ENCODE data around the gene CDC42BPB. TPM values are rescaled to one million over a fixed set of nuclear protein-coding genes. Genes with fewer than 3 reads are reported as not detected.

The CDC42BPB gene
- total and polyA plus RNA-seq, 2 of the 13 experiments (the other 11 are each of a cell fraction or from before 2014, with no cell fraction given): 19.7 to 32.3 TPM

GRCh38 chr14:102994689-102995088 is 62.7 kb downstream of the CDC42BPB start (continued):
- no peak for TF ChIP-seq KIAA2018 (CRISPR knock-in tag; IDR thresholded peaks at IDR 0.05; ENCODE audit: borderline replicate concordance)
- TF ChIP-seq MED13 (CRISPR knock-in tag; IDR thresholded peaks at IDR 0.05): no peak
- no peak for TF ChIP-seq ZNF792 (CRISPR knock-in tag; IDR thresholded peaks at IDR 0.05)
- TF ChIP-seq ERF (CRISPR knock-in tag; IDR thresholded peaks at IDR 0.05): no peak
- TF ChIP-seq ZNF543 (CRISPR knock-in tag; IDR thresholded peaks at IDR 0.05): no peak

- intact Hi-C loops (cut with micrococcal nuclease; ENCODE audit: unreplicated experiment): no loop called here
- Histone ChIP-seq H3K4me3 (replicated peaks in 1 of 3; ENCODE audit: insufficient read depth in 1 of 3, low read depth in 2 of 3, low read length in 3 of 3) (no peak overlapping the region), H4K20me1 (ENCODE audit: insufficient read depth, low read length) (no peaks in the 10 kb centered on the region), H3K4me2 (ENCODE audit: low read depth, low read length) (no peak overlapping the region), H3K36me3 (replicated peaks in 1 of 2; ENCODE audit: control insufficient read depth in 1 of 2, insufficient read depth in 2 of 2, low read length in 2 of 2) (peaks cover 17 to 57% of the 10 kb centered on the region in 2 experiments), H3K4me1 (ENCODE audit: insufficient read depth, low read length) (no peaks in the 10 kb centered on the region), H2AFZ (ENCODE audit: low read length) (no peak overlapping the region), H3K27me3 (ENCODE audit: control insufficient read depth in 1 of 2, insufficient read depth in 2 of 2, low read length in 2 of 2) (no peaks in the 10 kb centered on the region; a peak in 1 of 5 replicates), H3K9ac (ENCODE audit: insufficient read depth, low read depth, low read length) (no peak overlapping the region), H3K9me3 (ENCODE audit: low read length) (peaks cover 9% of the 10 kb centered on the region), H3K79me2 (ENCODE audit: insufficient read depth, low read length) (no peaks in the 10 kb centered on the region), H3K27ac (ENCODE audit: extremely low read length, insufficient read depth, low read length) (no peak overlapping the region)
- DNase-seq (ENCODE audit: low spot score) (peak; percentile 4), ATAC-seq (no peak), FAIRE-seq (no peak)
- POLR2A ChIA-PET: no interaction called here
- CTCF ChIA-PET (ENCODE audit: low intra/inter-chr PET ratio, low total read pairs): no interaction called here
- in situ Hi-C loops (cut with HindIII; ENCODE audit: extremely low pct_ligation_motif_present, low pct_unique_long_range_greater_than_20kb): no loop called here
- BruUV-seq (replicated peaks): no TSS peak
- 91% methylated on average over 3 of the region's 3 CpGs for WGBS (ENCODE audit: low lambda C conversion rate)
- TF ChIP-seq ZIK1 (CRISPR knock-in tag; IDR thresholded peaks at IDR 0.05; ENCODE audit: borderline replicate concordance, low read depth): no peak
- no peak for TF ChIP-seq ARID5B (CRISPR knock-in tag; IDR thresholded peaks at IDR 0.05)
- no peak for TF ChIP-seq ZSCAN29 (CRISPR knock-in tag; conservative IDR thresholded peaks at IDR 0.05)
- no peak for TF ChIP-seq ZNF382 (CRISPR knock-in tag; IDR thresholded peaks at IDR 0.05; ENCODE audit: borderline replicate concordance)
- TF ChIP-seq ZKSCAN8 (CRISPR knock-in tag; IDR thresholded peaks at IDR 0.05; ENCODE audit: borderline replicate concordance): no peak
- TF ChIP-seq ATF2 (CRISPR knock-in tag; IDR thresholded peaks at IDR 0.05): no peak
Observed at GRCh38 chr14:102993523-102993922, 63.8 kb downstream of the CDC42BPB start.
